HK-2 (cell line): ENCODE data around the gene DGKE.
A peak's percentile ranks its signal among the peaks of the same experiment; 100 is the strongest.

Source experiments
- DNase-seq: peaks from one replicate; pipeline ENCODE4 v3.0.0-alpha.2; 2018; ENCODE audit not compliant: unreplicated experiment

The DGKE gene

GRCh38 chr17:56833809-56834379 lies at the start of gene DGKE, which contains the start of gene C17orf67:
TSS of gene DGKE (plus strand) at chr17:56834151. CDS start at chr17:56834796, 645 bp downstream.
TSS of gene C17orf67 (minus strand) at chr17:56833920. CDS start at chr17:56815810, 18,110 bp downstream.
- peak; percentile 99 for DNase-seq

DNA sequence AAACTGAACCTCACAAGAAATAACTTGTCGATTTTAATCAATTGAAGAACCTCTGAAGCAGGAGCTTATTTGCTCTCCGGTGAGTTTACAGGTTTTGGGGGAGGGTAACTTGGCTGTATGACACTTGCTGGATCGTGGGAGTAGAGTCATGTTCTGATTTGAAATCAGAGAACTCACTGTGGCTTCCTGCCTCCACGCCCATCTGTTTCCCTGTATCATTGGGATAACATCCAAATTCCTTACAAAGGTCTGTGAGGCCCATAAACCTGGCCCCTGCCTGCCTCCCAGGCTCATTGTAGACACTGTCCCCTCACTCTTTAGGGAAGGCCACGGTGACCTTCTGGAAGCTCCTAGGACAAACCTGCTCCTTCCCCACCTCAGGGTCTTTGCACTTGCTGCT lies 48.5 kb upstream of the DGKE start:
- DNase-seq = no peak

- DNase-seq = no peak
Measured at GRCh38 chr17:56785997-56786680, 47.8 kb upstream of the DGKE start.

DNA sequence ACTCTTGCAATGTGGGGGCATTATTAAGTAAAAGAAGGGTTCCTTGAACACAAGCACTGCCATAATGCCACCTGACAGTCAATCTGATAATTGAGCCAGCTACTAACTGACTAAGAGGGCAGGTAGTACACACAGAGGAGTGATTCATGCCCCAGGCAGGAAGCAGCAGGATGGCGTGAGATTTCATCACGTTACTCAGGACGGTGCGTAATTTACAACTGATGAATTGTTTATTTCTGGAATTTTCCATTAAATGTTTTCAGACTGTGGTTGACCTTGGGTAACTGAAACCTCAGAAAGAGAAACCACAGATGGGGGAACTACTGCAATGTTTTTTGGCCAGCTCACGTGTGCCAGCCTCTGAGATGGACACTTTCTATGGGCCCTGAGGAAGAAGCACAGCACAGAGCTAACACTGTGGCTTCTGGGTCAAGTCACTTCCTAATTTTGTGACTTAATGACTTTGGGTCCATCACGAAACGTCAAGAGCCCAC lies 46.9 kb upstream of the DGKE start:
- peak; percentile 57 for DNase-seq

DNA sequence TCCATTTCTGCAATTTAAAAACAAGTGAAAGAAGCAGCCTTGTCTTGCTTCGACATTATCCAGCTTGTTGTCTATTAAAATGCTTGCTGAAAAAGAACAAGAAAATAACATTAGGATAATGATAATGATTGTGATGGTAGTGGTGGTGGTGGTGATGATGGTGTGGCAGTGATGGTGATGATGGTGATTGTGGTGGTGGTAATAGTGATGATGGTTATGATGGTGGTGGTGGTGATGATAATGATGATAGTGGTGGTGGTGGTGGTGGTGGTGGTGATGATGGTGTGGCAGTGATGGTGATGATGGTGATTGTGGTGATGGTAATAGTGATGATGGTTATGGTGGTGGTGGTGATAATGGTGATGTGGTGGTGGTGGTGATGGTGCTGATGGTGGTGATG lies 41.7 kb upstream of the DGKE start:
- no peak for DNase-seq

DNA sequence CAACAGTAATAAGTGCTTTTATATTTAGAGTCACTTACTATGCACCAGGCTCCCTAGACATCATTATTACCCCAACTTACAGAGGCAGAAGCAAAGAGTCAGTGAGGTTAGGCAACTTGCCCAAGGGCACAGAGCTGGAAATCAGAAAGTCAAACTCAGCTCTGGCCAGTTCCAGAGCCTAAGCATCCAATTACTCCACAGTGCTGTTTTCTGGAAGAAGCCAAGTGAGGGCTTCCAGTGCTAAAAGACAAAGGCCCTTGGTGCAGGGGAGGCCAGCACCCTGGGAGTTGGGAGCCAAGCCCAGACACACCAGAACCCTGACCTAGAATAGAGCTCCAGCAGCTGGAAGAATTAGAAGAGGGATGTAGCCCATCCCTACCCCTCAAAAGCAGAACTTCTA lies 40.4 kb upstream of the DGKE start:
- no peak for DNase-seq

GRCh38 chr17:56793957-56794356 lies 40.0 kb upstream of the DGKE start:
- no peak for DNase-seq

DNA sequence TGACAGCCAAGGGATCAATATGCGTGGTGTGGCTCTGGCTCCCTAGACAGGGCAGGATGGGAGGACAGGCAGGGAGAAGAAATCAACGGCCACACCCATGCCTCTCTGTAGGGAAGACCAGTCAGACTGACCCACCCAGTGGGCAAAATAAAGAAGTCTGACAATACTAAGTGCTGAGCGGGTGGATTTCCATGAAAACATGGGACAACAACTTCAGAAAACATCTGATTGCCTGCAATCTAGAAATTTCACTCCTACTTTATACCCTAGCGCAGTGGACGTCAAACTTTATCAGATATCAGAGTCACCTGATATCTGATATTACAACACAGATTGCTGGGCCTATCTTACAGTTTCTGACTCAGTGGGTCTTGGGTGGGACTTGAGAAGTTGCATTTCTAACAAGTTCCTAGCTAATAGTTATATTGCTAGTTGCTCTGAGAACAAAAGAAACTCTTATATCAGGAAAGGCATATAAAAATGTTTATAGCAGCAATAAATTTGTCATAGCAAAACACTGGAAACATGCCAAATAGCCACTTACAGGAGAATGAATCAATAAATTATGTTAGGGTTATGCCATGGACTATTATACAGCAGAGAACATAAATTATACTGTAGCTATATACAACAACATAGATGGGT lies 38.6 kb upstream of the DGKE start:
- DNase-seq = no peak

- no peak for DNase-seq
Measured at GRCh38 chr17:56796536-56796935, 37.4 kb upstream of the DGKE start.

DNA sequence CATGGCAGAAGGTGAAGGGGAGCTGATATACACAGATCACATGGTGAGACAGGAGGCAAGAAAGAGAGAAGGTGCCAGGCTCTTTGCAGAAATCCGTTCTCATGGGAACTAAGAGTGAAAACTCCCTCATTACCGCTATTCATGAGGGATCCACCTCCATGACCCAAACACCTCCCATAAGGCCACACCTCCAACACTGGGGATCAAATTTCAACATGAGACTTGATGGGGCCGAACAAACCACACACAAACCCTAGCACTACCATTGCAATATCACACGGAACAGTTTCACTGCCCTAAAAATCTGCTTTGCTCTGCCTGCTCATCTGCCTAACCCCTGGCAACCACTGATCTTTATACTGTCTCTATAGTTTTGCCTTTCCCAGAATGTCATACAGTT lies 35.0 kb upstream of the DGKE start:
- DNase-seq = no peak

GRCh38 chr17:56801459-56802178 lies 32.3 kb upstream of the DGKE start:
- DNase-seq = no peak

DNA sequence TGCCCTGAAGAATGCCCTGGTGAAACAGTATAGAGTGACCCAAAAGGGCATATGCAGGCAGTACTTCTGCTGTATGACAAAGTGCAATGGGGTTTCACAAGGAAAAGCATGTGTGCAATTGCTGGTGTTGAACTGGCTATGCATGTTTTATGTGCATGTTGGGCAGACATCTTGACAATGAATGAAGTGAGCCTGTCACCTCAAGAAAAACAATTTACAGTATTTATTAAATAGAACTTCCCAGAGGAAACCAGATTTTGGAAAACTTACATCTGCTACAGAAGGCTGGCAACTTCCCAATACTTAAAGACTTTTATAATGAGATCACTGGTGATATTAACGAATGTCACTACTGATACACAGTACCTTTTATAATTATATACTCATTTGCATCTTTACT lies 30.9 kb upstream of the DGKE start:
- no peak for DNase-seq

DNA sequence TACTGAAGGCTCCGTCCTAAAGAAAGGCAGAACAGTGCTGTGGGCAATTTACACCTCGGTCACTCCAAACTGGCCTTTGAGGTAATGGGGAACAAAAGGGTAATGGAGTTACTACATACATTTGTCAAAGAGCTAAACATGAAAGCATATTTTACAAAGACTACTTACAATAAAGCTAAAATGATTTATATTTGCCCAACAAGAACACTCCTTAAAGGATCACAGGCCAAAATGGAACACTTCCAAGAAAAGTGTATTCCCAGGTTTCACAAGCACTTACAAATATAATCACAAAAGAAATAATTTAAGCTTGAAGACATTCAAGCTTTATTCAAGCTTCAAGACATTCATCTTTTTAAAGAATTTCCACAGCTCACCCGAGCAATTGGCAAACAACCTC lies 29.5 kb upstream of the DGKE start:
- no peak for DNase-seq

DNA sequence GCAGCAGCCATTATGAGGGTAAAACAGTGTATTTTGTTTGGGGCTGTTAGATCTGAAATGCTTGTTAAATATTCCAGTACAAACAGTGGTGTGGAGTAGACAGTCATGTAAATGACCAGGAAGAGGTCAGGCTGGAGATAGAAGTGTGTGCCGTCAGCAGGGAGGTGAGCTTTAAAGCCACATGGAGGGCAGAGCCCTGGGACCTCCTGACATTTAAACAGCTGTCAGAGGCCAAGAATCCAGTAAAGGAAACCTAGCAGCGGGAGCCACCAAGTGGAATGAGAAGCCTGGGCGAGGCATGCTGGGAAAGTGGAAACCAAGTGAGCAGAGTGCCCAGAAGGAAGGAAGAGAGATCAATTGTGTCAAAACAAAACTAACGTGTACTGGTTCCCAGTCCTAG lies 27.0 kb upstream of the DGKE start:
- DNase-seq = no peak

GRCh38 chr17:56807723-56808122 lies 26.2 kb upstream of the DGKE start:
- no peak for DNase-seq

DNA sequence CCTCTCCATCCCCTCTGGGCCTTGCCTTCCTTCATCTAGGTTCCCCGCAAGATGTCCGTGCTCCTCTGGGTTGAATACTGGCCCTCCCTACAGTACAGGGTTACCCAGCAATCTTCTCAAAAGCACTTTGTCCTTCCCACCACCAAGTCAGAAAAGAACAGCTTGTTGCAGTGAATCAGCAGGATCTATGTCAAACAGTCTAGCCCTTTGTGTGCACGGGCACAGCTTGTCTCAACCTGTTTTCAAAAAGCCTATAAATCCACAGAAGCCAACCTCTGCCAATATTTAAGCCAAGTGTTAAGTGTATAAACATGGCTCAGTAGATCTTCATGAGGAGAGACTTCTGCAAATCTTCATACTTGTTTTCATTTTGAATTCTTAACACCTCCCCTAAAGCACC lies 25.4 kb upstream of the DGKE start:
- DNase-seq = no peak

- no peak for DNase-seq
Measured at GRCh38 chr17:56809106-56809819, 24.7 kb upstream of the DGKE start.

DNA sequence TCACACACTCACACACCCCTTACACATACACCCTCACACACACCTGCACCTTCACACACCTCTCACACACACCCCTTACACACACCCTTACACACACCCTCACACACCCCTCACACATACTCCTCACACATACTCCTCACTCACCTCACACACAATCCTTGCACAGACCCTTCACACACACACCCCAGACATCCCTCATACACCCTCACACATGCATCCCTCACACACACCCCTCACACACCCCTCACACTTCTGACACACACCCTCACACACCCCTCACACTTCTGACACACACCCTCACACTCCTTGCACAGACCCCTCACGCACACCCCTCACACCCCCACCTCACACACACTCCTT lies 24.2 kb upstream of the DGKE start:
- no peak for DNase-seq

- no peak for DNase-seq
Measured at GRCh38 chr17:56810343-56810742, 23.6 kb upstream of the DGKE start.

GRCh38 chr17:56810891-56811775 lies 22.8 kb upstream of the DGKE start:
- DNase-seq = no peak

- DNase-seq = no peak
Measured at GRCh38 chr17:56812901-56813388, 21.0 kb upstream of the DGKE start.
